ENCODE data around the gene MFSD6.
A peak's percentile ranks its signal among the peaks of the same experiment; 100 is the strongest.

- peak; percentile 91 for TF ChIP-seq POLR2A (IDR thresholded peaks at IDR 0.05; ENCODE audit: low read length)
- TF ChIP-seq GATA1 (IDR thresholded peaks at IDR 0.05; ENCODE audit: low read depth, low read length): no peak
Observed at GRCh38 chr2:190534310-190535120, 126.4 kb downstream of the MFSD6 start, which contains the start of gene NEMP2.
